ENCODE results near the gene SPRYD7. TPM values are rescaled to one million over a fixed set of nuclear protein-coding genes. Genes with fewer than 3 reads are reported as not detected.
A peak's percentile ranks its signal among the peaks of the same experiment; 100 is the strongest.
"Not testable (repeated sequence)": the region's sequence is repeated elsewhere in the genome, so short reads cannot be mapped to it uniquely, and the experiment has no call there.

The SPRYD7 gene
- total RNA-seq, 1 experiment from 2014 or later, result 5.8 TPM

- no peak for DNase-seq (ENCODE audit: low read depth)
- in situ Hi-C loops (cut with HindIII; ENCODE audit: low pct_unique_long_range_greater_than_20kb, low sequenced_read_pairs), result no loop called here
These were observed 781 bp upstream of the SPRYD7 start for GRCh38 chr13:49936968-49937273.

DNA sequence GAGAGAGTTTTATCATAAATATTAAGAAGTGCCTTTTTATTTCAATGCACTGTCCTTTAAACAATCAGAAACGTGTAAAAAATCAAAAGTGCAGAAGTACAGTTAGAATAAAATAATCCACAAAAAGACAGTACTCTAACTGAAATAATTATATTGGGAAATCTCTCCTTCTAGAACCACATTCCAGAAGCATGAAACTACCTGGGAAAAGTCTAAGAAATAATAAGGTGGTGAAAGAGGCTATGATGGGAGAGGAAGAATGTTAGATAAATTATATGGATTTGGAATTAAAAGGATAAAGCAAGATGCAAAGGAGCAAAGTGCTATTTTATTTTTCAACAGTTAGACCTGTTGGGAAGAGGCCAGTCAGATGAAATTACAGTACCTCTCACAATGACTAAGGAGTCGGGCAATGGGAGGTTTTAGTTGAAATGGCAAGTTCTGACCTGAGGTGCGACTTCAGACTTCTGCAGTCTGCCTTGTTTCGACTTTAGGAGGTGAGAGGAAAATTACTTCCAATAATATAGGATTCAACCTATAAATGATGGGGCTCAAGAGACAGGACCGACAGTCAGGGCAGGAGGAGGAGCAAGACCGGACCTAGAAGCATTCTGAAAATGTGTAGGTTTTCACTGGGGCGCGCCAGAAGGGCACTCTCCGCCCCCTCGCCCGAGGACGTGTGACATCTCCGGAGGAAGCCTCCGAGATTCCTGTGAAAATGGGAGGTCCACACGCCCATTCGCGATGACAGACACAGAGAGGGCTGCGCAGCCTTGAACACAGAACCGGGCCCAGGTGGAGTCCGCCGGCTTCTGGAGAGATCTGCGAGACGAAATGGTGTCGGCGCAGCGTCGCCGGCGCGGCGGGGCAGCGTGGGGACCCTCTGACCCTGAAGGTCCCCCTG lies 717 bp downstream of the SPRYD7 start:
- DNase-seq (ENCODE audit: low read depth), result peak; percentile 61
- in situ Hi-C loops (cut with HindIII; ENCODE audit: low pct_unique_long_range_greater_than_20kb, low sequenced_read_pairs), result no loop called here

- DNase-seq (ENCODE audit: low read depth), result no peak
- in situ Hi-C loops (cut with HindIII; ENCODE audit: low pct_unique_long_range_greater_than_20kb, low sequenced_read_pairs), result no loop called here
These were observed 2.6 kb downstream of the SPRYD7 start for GRCh38 chr13:49933511-49933910.

DNA sequence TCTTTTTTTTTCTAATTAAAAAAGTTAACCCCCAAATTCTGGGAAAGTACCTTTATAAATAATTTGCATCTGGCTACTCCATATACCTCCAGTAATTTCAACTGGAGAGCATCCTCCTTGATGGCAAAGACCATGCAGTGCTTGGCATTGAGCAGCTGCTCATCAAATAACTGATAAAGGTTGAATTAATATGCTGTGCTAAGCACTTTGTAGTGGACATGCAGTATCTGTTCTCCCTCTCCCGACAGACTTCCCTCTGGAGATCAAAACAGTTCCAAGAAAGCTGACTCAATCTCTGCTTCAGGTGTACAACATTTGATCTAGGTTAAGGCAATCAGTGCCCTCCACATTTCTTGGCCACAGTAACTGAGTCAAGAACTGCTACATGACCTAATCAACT lies 3.3 kb downstream of the SPRYD7 start:
- in situ Hi-C loops (cut with HindIII; ENCODE audit: low pct_unique_long_range_greater_than_20kb, low sequenced_read_pairs), result no loop called here
- no peak for DNase-seq (ENCODE audit: low read depth)

- no peak for DNase-seq (ENCODE audit: low read depth)
- in situ Hi-C loops (cut with HindIII; ENCODE audit: low pct_unique_long_range_greater_than_20kb, low sequenced_read_pairs), result no loop called here
These were observed 4.1 kb downstream of the SPRYD7 start for GRCh38 chr13:49932066-49932465.

DNA sequence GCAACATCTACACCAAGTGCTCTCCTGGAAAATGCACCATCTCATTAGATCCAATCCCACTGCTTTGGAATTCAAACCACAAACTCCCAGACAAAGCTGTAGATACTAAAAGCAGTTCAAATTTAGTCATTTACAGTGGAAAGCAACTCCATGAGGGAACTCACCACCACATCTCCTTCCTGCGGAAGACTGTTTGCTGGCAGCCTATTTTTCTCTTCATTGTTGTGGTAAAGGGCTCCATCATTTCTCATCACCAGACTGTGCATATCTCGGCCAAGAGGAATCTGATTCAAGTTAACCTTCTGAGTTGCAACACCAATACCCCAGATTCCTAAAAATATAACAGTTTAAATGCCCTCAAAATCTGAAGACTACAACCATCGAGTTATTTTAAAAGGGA lies 8.4 kb downstream of the SPRYD7 start:
- in situ Hi-C loops (cut with HindIII; ENCODE audit: low pct_unique_long_range_greater_than_20kb, low sequenced_read_pairs), result no loop called here
- no peak for DNase-seq (ENCODE audit: low read depth)

GRCh38 chr13:49925881-49926418 lies 10.2 kb downstream of the SPRYD7 start:
- in situ Hi-C loops (cut with HindIII; ENCODE audit: low pct_unique_long_range_greater_than_20kb, low sequenced_read_pairs), result no loop called here
- DNase-seq (ENCODE audit: low read depth), result no peak

- in situ Hi-C loops (cut with HindIII; ENCODE audit: low pct_unique_long_range_greater_than_20kb, low sequenced_read_pairs), result no loop called here
- no peak for DNase-seq (ENCODE audit: low read depth)
These were observed 13.8 kb downstream of the SPRYD7 start for GRCh38 chr13:49922301-49922700.

DNA sequence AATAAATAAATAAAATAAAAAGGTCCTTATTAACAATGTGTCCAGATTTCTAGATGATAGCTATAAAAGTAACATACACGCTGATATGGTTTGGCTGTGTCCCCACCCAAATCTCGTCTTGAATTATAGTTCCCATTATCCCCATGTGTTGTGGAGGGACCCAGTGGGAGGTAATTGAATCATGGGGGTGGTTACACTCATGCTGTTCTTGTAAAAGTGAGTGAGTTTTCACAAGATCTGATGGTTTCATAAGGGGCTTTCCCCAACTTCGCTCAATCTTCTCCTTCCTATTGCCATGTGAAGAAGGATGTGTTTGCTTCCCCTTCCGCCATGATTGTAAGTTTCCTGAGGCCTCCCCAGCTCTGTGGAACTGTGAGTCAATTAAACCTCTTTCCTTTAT lies 15.2 kb downstream of the SPRYD7 start:
- in situ Hi-C loops (cut with HindIII; ENCODE audit: low pct_unique_long_range_greater_than_20kb, low sequenced_read_pairs); DNase-seq (ENCODE audit: low read depth): not testable (repeated sequence)

- DNase-seq (ENCODE audit: low read depth); in situ Hi-C loops (cut with HindIII; ENCODE audit: low pct_unique_long_range_greater_than_20kb, low sequenced_read_pairs): not testable (repeated sequence)
These were observed 18.0 kb downstream of the SPRYD7 start for GRCh38 chr13:49918106-49918505.

DNA sequence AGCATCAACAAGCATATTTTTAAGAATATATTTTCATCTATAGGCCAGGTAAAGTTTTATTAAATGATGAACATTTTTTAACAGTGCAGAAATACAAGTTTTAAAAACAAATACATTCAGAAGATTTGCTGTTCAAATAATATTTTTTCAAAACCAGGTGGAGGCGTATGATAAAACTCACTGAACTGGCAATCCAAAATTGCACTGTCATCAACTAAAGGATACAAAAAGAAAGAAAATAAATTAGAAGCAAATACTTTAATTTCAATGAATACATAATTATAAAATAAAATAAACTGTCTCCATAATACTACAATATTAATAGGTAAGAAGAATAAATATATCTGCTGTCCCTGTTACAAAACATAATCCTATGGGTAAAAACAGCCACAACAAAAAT lies 21.2 kb downstream of the SPRYD7 start:
- in situ Hi-C loops (cut with HindIII; ENCODE audit: low pct_unique_long_range_greater_than_20kb, low sequenced_read_pairs), result no loop called here
- DNase-seq (ENCODE audit: low read depth), result no peak

DNA sequence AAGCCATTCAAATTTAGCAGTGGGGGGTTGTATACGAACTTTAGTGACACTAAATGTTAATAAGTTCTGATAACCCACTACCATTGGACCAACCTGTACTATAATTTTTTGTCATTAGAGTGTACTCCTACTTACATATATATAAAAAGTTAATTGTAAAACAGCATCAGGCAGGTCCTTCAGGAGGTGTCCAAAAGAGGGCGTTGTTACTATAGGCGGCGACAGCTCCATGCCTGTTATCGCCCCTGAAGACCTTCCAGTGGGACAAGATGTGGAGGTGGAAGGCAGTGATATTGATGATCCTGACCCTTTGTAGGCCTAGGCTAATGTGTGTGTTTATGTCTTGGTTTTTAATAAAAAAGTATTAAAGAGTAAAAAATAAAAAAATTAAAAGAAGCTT lies 27.5 kb downstream of the SPRYD7 start:
- no peak for DNase-seq (ENCODE audit: low read depth)
- in situ Hi-C loops (cut with HindIII; ENCODE audit: low pct_unique_long_range_greater_than_20kb, low sequenced_read_pairs), result no loop called here

DNA sequence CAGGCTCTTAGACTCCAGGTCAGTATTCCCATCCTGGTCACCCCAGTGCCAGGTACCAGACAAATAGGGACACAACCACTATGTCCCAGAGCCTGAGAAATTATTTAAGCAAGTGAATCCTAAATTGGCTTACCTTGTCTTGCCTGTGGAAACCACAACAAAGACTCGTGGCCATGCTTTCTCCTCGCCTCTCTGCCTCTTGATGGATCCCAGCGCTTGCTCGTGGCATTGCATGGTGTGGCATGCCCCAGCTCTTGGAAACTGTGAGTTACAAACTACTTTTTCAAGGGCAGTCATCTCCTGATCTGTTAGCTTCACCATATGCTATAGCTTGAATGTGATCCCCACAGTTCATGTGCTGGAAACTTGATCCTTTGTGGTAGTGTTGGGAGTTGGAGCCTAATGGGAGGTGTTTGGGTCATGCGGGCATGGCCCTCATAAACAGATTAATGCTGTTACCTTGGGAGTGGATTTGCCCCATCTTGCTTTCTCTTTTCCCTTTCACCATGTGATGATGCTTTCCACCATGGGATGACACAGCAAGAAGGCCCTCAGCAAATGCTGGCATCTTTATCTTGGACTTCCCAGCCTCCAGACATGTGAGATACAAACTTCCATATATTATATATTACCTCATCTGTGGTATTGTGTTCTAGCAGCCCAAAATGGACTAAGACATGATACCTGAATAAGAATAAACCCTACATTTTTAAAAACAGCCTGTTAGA lies 31.2 kb downstream of the SPRYD7 start:
- DNase-seq (ENCODE audit: low read depth), result no peak
- in situ Hi-C loops (cut with HindIII; ENCODE audit: low pct_unique_long_range_greater_than_20kb, low sequenced_read_pairs), result no loop called here

DNA sequence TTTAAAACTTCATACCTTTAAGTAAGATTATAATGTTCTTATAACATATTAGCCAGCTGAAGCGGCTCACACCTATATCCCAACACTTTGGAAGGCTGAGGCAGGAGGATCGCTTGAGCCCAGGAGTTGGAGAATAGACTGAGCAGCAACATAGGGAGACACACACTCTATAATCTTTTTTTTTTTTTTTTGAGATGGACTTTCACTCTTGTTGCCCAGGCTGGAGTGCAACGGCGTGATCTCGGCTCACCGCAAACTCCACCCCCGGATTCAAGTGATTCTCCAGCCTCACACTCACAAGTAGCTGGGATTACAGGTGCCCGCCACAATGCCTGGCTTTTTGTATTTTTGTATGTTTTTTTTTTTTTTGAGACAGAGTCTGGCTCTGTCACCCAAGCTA lies 37.3 kb downstream of the SPRYD7 start:
- in situ Hi-C loops (cut with HindIII; ENCODE audit: low pct_unique_long_range_greater_than_20kb, low sequenced_read_pairs), result no loop called here
- no peak for DNase-seq (ENCODE audit: low read depth)

DNA sequence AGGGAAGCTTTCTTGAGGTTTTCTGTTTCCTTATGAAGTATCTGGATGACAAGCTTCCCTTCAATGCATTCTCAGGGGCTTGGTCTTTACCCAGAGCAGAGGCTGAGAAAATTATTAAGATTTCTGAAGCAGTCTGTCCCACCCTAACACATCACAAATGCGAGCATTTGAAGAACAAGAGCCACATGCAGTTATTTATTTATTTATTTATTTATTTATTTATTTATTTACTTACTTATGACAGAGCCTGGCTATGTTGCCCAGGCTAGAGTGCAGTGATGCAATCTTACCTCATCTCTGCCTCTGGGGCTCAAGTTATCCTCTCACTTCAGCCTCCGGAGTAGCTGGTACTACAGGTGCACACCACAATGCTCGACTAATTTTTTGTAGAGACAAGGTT lies 38.4 kb downstream of the SPRYD7 start:
- in situ Hi-C loops (cut with HindIII; ENCODE audit: low pct_unique_long_range_greater_than_20kb, low sequenced_read_pairs), result no loop called here
- no peak for DNase-seq (ENCODE audit: low read depth)

GRCh38 chr13:49895826-49896225 lies 40.3 kb downstream of the SPRYD7 start:
- no peak for DNase-seq (ENCODE audit: low read depth)
- in situ Hi-C loops (cut with HindIII; ENCODE audit: low pct_unique_long_range_greater_than_20kb, low sequenced_read_pairs), result no loop called here

- DNase-seq (ENCODE audit: low read depth), result no peak
- in situ Hi-C loops (cut with HindIII; ENCODE audit: low pct_unique_long_range_greater_than_20kb, low sequenced_read_pairs), result no loop called here
These were observed 42.5 kb downstream of the SPRYD7 start for GRCh38 chr13:49893591-49893990.

DNA sequence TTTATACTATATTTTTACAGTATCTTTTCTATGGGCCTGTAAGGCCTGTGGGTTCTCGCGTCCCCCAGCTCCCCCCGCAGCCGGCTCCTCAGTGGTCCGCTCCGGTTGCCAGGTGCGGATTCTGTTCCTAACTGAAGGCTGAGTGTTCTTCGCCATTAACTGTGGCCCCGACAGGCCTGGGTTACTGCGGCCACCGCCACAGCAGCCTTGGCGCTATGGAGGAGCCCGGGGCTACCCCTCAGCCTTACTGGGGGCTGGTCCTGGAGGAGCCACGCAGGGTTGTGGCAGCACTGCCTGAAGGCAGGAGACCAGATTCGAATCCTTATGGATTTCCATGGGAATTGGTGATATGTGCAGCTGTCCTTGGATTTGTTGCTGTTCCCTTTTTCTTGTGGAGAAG lies 45.8 kb downstream of the SPRYD7 start:
- in situ Hi-C loops (cut with HindIII; ENCODE audit: low pct_unique_long_range_greater_than_20kb, low sequenced_read_pairs), result no loop called here
- no peak for DNase-seq (ENCODE audit: low read depth)

DNA sequence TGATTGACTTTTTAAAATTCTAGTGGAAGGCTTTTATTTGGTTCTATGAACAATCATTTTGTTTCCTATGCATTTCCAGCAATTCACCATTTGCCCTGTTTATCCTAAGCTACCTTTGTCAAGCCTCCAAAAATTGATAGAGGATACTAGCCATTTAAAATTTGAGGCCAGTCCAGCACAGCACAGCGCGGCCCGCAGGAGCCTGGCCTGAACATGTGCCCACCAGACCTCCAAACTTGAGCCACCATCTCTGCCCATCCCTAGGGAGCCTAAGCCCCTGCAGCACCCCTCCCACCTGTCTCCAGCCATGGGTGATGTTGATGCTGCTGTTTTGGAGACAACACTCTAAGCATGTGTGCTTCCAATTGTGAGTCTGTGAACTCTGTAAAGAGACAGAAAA lies 57.5 kb downstream of the SPRYD7 start:
- in situ Hi-C loops (cut with HindIII; ENCODE audit: low pct_unique_long_range_greater_than_20kb, low sequenced_read_pairs), result no loop called here
- no peak for DNase-seq (ENCODE audit: low read depth)
